HG03354 (cell line): ENCODE results near the gene USP50.
"Not testable (repeated sequence)": the region's sequence is repeated elsewhere in the genome, so short reads cannot be mapped to it uniquely, and the experiment has no call there.

ENCODE experiments used
- ATAC-seq: cut with Tn5 transposase; IDR thresholded peaks from one replicate; pipeline ENCODE4 v1.9.1; 2021; ENCODE audit warnings: mild to moderate bottlenecking; ENCODE audit not compliant: unreplicated experiment, poor library complexity, severe bottlenecking

The USP50 gene

GRCh38 chr15:50546566-50546965 lies at the start of gene USP50:
Gene USP50 (minus strand): TSS chr15:50546666. CDS start chr15:50546525, 141 bp downstream.
- no peak for ATAC-seq

GRCh38 chr15:50594311-50594710 lies 47.8 kb upstream of the USP50 start:
- ATAC-seq, result no peak

- no peak for ATAC-seq
Observed at GRCh38 chr15:50593761-50594160, 47.3 kb upstream of the USP50 start.

- ATAC-seq, result no peak
Observed at GRCh38 chr15:50590288-50590687, 43.8 kb upstream of the USP50 start.

GRCh38 chr15:50577492-50577891 lies 31.0 kb upstream of the USP50 start:
- ATAC-seq, result no peak

- no peak for ATAC-seq
Observed at GRCh38 chr15:50576166-50576565, 29.7 kb upstream of the USP50 start.

GRCh38 chr15:50573842-50574241 lies 27.4 kb upstream of the USP50 start:
- not testable (repeated sequence) for ATAC-seq

GRCh38 chr15:50563756-50564155 lies 17.3 kb upstream of the USP50 start:
- ATAC-seq, result no peak

GRCh38 chr15:50562735-50563640 lies 16.5 kb upstream of the USP50 start:
- no peak for ATAC-seq

GRCh38 chr15:50558012-50558411 lies 11.5 kb upstream of the USP50 start:
- no peak for ATAC-seq

- no peak for ATAC-seq
Observed at GRCh38 chr15:50556642-50557371, 10.3 kb upstream of the USP50 start.

- ATAC-seq, result no peak
Observed at GRCh38 chr15:50552238-50552637, 5.8 kb upstream of the USP50 start.

- ATAC-seq, result no peak
Observed at GRCh38 chr15:50549326-50549725, 2.9 kb upstream of the USP50 start.

GRCh38 chr15:50544368-50544767 lies 2.1 kb downstream of the USP50 start:
- no peak for ATAC-seq

GRCh38 chr15:50543556-50543955 lies 2.9 kb downstream of the USP50 start:
- ATAC-seq, result no peak

GRCh38 chr15:50542887-50543210 lies 3.6 kb downstream of the USP50 start:
- no peak for ATAC-seq

GRCh38 chr15:50531766-50532165 lies 14.7 kb downstream of the USP50 start:
- ATAC-seq, result no peak

- no peak for ATAC-seq
Observed at GRCh38 chr15:50531163-50531562, 15.3 kb downstream of the USP50 start.

- no peak for ATAC-seq
Observed at GRCh38 chr15:50523851-50524251, 22.6 kb downstream of the USP50 start.

- no peak for ATAC-seq
Observed at GRCh38 chr15:50519740-50520425, 26.6 kb downstream of the USP50 start.

- ATAC-seq, result no peak
Observed at GRCh38 chr15:50513001-50513400, 33.5 kb downstream of the USP50 start.
